ENCODE measurements around the gene ALK.

Gene ALK

DNA sequence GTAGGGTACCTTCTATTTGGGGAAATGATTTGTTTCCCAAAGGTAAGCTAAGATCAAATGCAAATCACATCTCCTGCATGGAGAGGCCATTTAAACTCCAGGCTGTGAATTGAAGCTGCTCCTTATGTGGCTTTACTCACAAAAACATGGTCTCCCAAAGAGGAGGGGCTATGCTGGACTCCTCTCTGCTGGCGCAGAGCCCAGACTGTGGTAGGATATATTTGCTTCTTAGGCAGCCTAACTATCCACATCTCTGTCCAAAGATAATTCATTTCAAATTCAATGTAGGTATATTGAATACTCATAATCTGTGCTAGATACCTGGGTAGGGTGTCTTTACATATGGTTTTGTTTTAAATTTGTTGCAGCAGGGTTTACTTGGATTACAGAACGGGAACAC, 358.5 kb downstream of the ALK start:
- no peak for DNase-seq
- H3K4me3 ChIP-seq (ENCODE audit: low read depth, low read length) = no peak overlapping the region

DNA sequence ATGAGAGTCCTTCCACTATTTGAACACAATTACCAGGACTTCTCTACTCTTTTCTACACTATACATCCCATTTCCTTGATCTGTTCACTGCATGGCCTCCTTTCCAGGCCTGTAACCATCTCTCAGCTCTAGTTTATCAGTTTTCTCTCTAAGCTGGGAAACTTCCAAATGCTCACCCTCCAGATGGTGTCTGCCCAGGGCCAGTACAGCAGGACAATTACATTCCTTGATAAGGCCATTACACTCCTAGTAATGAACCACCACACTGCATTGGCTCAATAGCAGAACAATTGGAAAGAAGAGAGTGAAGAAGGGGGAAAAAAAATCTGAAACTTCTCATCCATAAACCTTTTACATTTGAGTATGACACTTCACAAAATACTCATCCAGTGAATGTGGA, 359.1 kb downstream of the ALK start:
- H3K27me3 ChIP-seq (ENCODE audit: insufficient read depth, low read depth, severe bottlenecking) = no peaks in the 10 kb centered on the region
- no peaks in the 10 kb centered on the region for H3K9me3 ChIP-seq (ENCODE audit: severe bottlenecking)
- TF ChIP-seq, protein P1, sequence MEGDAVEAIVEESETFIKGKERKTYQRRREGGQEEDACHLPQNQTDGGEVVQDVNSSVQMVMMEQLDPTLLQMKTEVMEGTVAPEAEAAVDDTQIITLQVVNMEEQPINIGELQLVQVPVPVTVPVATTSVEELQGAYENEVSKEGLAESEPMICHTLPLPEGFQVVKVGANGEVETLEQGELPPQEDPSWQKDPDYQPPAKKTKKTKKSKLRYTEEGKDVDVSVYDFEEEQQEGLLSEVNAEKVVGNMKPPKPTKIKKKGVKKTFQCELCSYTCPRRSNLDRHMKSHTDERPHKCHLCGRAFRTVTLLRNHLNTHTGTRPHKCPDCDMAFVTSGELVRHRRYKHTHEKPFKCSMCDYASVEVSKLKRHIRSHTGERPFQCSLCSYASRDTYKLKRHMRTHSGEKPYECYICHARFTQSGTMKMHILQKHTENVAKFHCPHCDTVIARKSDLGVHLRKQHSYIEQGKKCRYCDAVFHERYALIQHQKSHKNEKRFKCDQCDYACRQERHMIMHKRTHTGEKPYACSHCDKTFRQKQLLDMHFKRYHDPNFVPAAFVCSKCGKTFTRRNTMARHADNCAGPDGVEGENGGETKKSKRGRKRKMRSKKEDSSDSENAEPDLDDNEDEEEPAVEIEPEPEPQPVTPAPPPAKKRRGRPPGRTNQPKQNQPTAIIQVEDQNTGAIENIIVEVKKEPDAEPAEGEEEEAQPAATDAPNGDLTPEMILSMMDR (IDR thresholded peaks at IDR 0.05; ENCODE audit: low read depth, low read length) = no peak
- H3K27ac ChIP-seq = no peak overlapping the region
- no peak for DNase-seq
- no peaks in the 10 kb centered on the region for H3K36me3 ChIP-seq
- H3K4me3 ChIP-seq (ENCODE audit: low read depth, low read length) = no peak overlapping the region

More for the DNA sequence above, 358.5 kb downstream of the ALK start:
- H3K27me3 ChIP-seq (ENCODE audit: insufficient read depth, low read depth, severe bottlenecking) = no peaks in the 10 kb centered on the region
- TF ChIP-seq, protein P1 (IDR thresholded peaks at IDR 0.05; ENCODE audit: low read depth, low read length) = no peak
- no peaks in the 10 kb centered on the region for H3K36me3 ChIP-seq
- no peak overlapping the region for H3K27ac ChIP-seq
- H3K9me3 ChIP-seq (ENCODE audit: severe bottlenecking) = no peaks in the 10 kb centered on the region

DNA sequence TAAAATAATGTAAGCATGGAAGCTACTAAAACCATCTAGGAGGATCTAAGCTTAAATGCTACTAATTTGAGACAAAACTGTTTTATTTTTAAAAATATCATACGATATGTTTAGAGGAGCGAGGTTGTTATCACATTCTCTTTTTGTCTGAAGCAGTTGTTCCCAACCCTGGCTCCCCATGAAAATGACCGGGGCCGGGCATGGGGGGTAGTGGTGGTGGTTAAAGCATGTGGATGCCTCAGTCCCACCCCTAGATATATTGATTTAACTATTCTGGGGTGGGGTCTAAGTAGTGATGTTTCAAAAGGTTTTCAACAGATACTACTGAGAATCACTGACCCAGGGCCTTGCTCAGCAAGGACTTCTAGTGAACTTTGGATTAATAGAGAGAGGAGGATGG, 359.8 kb downstream of the ALK start:
- H3K27me3 ChIP-seq (ENCODE audit: insufficient read depth, low read depth, severe bottlenecking) = no peaks in the 10 kb centered on the region
- no peak overlapping the region for H3K4me3 ChIP-seq (ENCODE audit: low read depth, low read length)
- no peaks in the 10 kb centered on the region for H3K36me3 ChIP-seq
- H3K27ac ChIP-seq = no peak overlapping the region
- H3K9me3 ChIP-seq (ENCODE audit: severe bottlenecking) = no peaks in the 10 kb centered on the region
- TF ChIP-seq, protein P1 (IDR thresholded peaks at IDR 0.05; ENCODE audit: low read depth, low read length) = no peak
- no peak for DNase-seq

DNA sequence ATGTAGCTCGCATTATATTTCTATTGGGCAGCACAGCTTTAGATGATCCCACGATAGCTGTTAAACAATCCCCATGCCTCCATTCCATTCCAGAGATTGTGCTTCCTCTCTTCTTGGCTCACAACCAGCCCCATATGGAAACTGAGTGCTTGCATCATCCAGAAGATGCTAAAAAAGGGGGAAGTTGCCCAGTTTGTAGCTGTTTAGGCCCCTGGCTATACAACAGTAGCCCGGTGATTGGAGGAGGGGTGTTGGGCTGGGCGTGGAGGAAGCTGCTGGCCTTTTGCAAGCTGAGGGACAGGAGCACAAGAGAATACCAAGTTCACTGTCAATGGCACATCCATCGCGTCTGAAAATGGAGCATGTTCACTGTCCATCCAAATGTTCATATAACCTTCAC, 360.2 kb downstream of the ALK start:
- no peaks in the 10 kb centered on the region for H3K9me3 ChIP-seq (ENCODE audit: severe bottlenecking)
- no peak overlapping the region for H3K27ac ChIP-seq
- H3K36me3 ChIP-seq = no peaks in the 10 kb centered on the region
- TF ChIP-seq, protein P1 (IDR thresholded peaks at IDR 0.05; ENCODE audit: low read depth, low read length) = no peak
- no peak for DNase-seq
- no peak overlapping the region for H3K4me3 ChIP-seq (ENCODE audit: low read depth, low read length)
- no peaks in the 10 kb centered on the region for H3K27me3 ChIP-seq (ENCODE audit: insufficient read depth, low read depth, severe bottlenecking)

DNA sequence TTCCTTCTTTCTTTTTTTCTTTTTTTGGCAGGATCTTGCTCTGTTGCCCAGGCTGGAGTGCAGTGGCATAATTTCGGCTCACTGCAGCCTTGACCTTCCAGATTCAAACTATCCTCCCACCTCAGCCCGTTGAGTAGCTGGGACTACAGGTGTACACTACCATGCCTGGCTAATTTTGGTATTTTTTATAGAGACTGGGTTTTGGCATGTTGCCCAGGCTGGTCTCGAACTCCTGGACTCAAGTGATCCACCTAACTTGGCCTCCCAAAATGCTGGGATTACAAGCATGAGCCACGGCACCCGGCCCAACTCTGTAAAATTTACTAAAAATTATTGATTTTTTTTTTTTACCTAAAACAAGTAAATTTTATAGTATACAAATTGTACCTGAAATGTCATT, 360.8 kb downstream of the ALK start:
- Histone ChIP-seq H3K4me3 (ENCODE audit: low read depth, low read length) (no peak overlapping the region), H3K36me3 (no peaks in the 10 kb centered on the region), H3K27me3 (ENCODE audit: insufficient read depth, low read depth, severe bottlenecking) (no peaks in the 10 kb centered on the region), H3K9me3 (ENCODE audit: severe bottlenecking) (no peaks in the 10 kb centered on the region), H3K27ac (no peak overlapping the region)
- TF ChIP-seq, protein P1 (IDR thresholded peaks at IDR 0.05; ENCODE audit: low read depth, low read length) = no peak
- DNase-seq = no peak

DNA sequence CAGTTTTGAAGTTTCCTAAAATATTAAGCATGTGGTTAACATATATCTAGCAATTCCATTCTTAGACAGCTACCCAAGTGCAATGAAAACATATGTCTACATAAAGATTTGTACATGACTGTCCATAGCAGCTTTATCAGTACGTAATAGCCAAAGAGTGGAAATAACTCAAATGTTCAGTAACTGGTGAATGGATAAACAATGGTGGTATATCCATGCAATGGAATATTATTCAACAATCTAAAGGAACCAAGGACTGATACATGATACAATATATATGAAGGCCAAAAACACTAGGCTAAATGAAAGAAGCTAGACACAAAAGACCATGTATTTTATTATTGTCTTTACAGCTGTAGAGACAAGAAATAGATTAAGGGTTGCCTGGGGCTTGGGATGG, 361.4 kb downstream of the ALK start:
- no peaks in the 10 kb centered on the region for H3K36me3 ChIP-seq
- TF ChIP-seq, protein P1 (IDR thresholded peaks at IDR 0.05; ENCODE audit: low read depth, low read length) = no peak
- no peaks in the 10 kb centered on the region for H3K9me3 ChIP-seq (ENCODE audit: severe bottlenecking)
- no peak for DNase-seq
- H3K27me3 ChIP-seq (ENCODE audit: insufficient read depth, low read depth, severe bottlenecking) = no peaks in the 10 kb centered on the region
- H3K27ac ChIP-seq = no peak overlapping the region
- no peak overlapping the region for H3K4me3 ChIP-seq (ENCODE audit: low read depth, low read length)

Measured in WERI-Rb-1 (cell line).